22Rv1 (cell line): ENCODE results near the gene CYP26B1.
"Not testable (repeated sequence)": the region's sequence is repeated elsewhere in the genome, so short reads cannot be mapped to it uniquely, and the experiment has no call there.

Experiments used
- H3K27ac ChIP-seq: fragments of 450-650 bp; 2 replicates; pipeline ENCODE4 v1.5.1; 2017
- CTCF ChIP-seq: fragments of 450-650 bp; IDR thresholded peaks from 2 replicates; pipeline ENCODE4 v1.5.1; 2017; ENCODE audit warnings: mild to moderate bottlenecking
- ZFX ChIP-seq: fragments of 450-650 bp; IDR thresholded peaks from 2 replicates; pipeline ENCODE4 v1.6.1; 2017; ENCODE audit warnings: antibody characterized with exemption, borderline replicate concordance

The CYP26B1 gene

GRCh38 chr2:72090781-72091482 lies 56.7 kb downstream of the CYP26B1 start:
- no peak overlapping the region for H3K27ac ChIP-seq
- TF ChIP-seq CTCF (no peak), ZFX (no peak)

GRCh38 chr2:72090271-72090720 lies 57.4 kb downstream of the CYP26B1 start:
- TF ChIP-seq CTCF (no peak), ZFX (no peak)
- H3K27ac ChIP-seq = no peak overlapping the region

- TF ChIP-seq CTCF (no peak), ZFX (no peak)
Observed at GRCh38 chr2:72089537-72089936, 58.1 kb downstream of the CYP26B1 start.

GRCh38 chr2:72089028-72089427 lies 58.6 kb downstream of the CYP26B1 start:
- TF ChIP-seq CTCF (no peak), ZFX (no peak)
- no peak overlapping the region for H3K27ac ChIP-seq

More at GRCh38 chr2:72089537-72089936, 58.1 kb downstream of the CYP26B1 start:
- H3K27ac ChIP-seq = no peak overlapping the region

GRCh38 chr2:72086871-72087633 lies 60.6 kb downstream of the CYP26B1 start:
- H3K27ac ChIP-seq = not testable (repeated sequence)

GRCh38 chr2:72085513-72085912 lies 62.1 kb downstream of the CYP26B1 start:
- H3K27ac ChIP-seq = no peak overlapping the region
- no peak for TF ChIP-seq CTCF
- no peak for TF ChIP-seq ZFX

- TF ChIP-seq ZFX = no peak
- no peak for TF ChIP-seq CTCF
- no peak overlapping the region for H3K27ac ChIP-seq
Observed at GRCh38 chr2:72085036-72085435, 62.6 kb downstream of the CYP26B1 start.
